ENCODE data around the gene FNDC3B.

Gene FNDC3B

GRCh38 chr3:172113710-172114109 lies 74.3 kb downstream of the FNDC3B start:
- no peak for DNase-seq (ENCODE audit: low read depth)

- DNase-seq (ENCODE audit: low read depth), result no peak
These were observed 75.7 kb downstream of the FNDC3B start for GRCh38 chr3:172115059-172115458.

GRCh38 chr3:172115787-172116186 lies 76.4 kb downstream of the FNDC3B start:
- DNase-seq (ENCODE audit: low read depth), result no peak

- no peak for DNase-seq (ENCODE audit: low read depth)
These were observed 78.6 kb downstream of the FNDC3B start for GRCh38 chr3:172118019-172118418.

- DNase-seq (ENCODE audit: low read depth), result no peak
These were observed 80.0 kb downstream of the FNDC3B start for GRCh38 chr3:172119266-172119969.

- no peak for DNase-seq (ENCODE audit: low read depth)
These were observed 81.5 kb downstream of the FNDC3B start for GRCh38 chr3:172120912-172121311.

- no peak for DNase-seq (ENCODE audit: low read depth)
These were observed 82.6 kb downstream of the FNDC3B start for GRCh38 chr3:172121981-172122380.

- DNase-seq (ENCODE audit: low read depth), result no peak
These were observed 84.9 kb downstream of the FNDC3B start for GRCh38 chr3:172124271-172124670.

GRCh38 chr3:172125053-172125452 lies 85.7 kb downstream of the FNDC3B start:
- no peak for DNase-seq (ENCODE audit: low read depth)

- no peak for DNase-seq (ENCODE audit: low read depth)
These were observed 86.6 kb downstream of the FNDC3B start for GRCh38 chr3:172125963-172126457.

GRCh38 chr3:172126741-172127140 lies 87.4 kb downstream of the FNDC3B start:
- no peak for DNase-seq (ENCODE audit: low read depth)

- no peak for DNase-seq (ENCODE audit: low read depth)
These were observed 87.8 kb downstream of the FNDC3B start for GRCh38 chr3:172127141-172127540.

GRCh38 chr3:172127929-172128580 lies 88.7 kb downstream of the FNDC3B start:
- no peak for DNase-seq (ENCODE audit: low read depth)

- DNase-seq (ENCODE audit: low read depth), result no peak
These were observed 89.5 kb downstream of the FNDC3B start for GRCh38 chr3:172128858-172129257.

- DNase-seq (ENCODE audit: low read depth), result no peak
These were observed 90.1 kb downstream of the FNDC3B start for GRCh38 chr3:172129498-172129849.

- no peak for DNase-seq (ENCODE audit: low read depth)
These were observed 90.7 kb downstream of the FNDC3B start for GRCh38 chr3:172129850-172130716.

- DNase-seq (ENCODE audit: low read depth), result no peak
These were observed 91.3 kb downstream of the FNDC3B start for GRCh38 chr3:172130717-172131050.

- no peak for DNase-seq (ENCODE audit: low read depth)
These were observed 92.4 kb downstream of the FNDC3B start for GRCh38 chr3:172131746-172132145.

- no peak for DNase-seq (ENCODE audit: low read depth)
These were observed 92.8 kb downstream of the FNDC3B start for GRCh38 chr3:172132159-172132586.

- DNase-seq (ENCODE audit: low read depth), result no peak
These were observed 93.4 kb downstream of the FNDC3B start for GRCh38 chr3:172132721-172133311.

GRCh38 chr3:172133838-172134237 lies 94.5 kb downstream of the FNDC3B start:
- no peak for DNase-seq (ENCODE audit: low read depth)

- no peak for DNase-seq (ENCODE audit: low read depth)
These were observed 95.0 kb downstream of the FNDC3B start for GRCh38 chr3:172134352-172134751.
